ENCODE results near the gene SSNA1. TPM values are rescaled to one million over a fixed set of nuclear protein-coding genes. Genes with fewer than 3 reads are reported as not detected.

SSNA1 gene
- total RNA-seq, 2 experiments from 2014 or later = 53.3 to 58.4 TPM

- Mint-ChIP-seq H3K4me3 (no peak overlapping the region), H3K27me3 (no peaks in the 10 kb centered on the region), H3K4me1 (ENCODE audit: low read depth) (peaks cover under 1% of the 10 kb centered on the region), H3K36me3 (ENCODE audit: low read depth) (peaks cover 9% of the 10 kb centered on the region), H3K27ac (no peak overlapping the region), H3K9me3 (no peaks in the 10 kb centered on the region)
- ChIA-PET CTCF (interaction anchor here (1.0 to 1.4 kb wide), 2 partner anchors 9 to 107 kb away, joined by 3 read pairs; no protein-coding TSS in a partner anchor), POLR2A (interaction anchor here (1.7 kb wide), 1 partner anchor 11 kb away, joined by 6 read pairs; no protein-coding TSS in a partner anchor)
- intact Hi-C loops (cut with micrococcal nuclease) = no loop called here
- ATAC-seq = no peak
- TF ChIP-seq, protein P1, sequence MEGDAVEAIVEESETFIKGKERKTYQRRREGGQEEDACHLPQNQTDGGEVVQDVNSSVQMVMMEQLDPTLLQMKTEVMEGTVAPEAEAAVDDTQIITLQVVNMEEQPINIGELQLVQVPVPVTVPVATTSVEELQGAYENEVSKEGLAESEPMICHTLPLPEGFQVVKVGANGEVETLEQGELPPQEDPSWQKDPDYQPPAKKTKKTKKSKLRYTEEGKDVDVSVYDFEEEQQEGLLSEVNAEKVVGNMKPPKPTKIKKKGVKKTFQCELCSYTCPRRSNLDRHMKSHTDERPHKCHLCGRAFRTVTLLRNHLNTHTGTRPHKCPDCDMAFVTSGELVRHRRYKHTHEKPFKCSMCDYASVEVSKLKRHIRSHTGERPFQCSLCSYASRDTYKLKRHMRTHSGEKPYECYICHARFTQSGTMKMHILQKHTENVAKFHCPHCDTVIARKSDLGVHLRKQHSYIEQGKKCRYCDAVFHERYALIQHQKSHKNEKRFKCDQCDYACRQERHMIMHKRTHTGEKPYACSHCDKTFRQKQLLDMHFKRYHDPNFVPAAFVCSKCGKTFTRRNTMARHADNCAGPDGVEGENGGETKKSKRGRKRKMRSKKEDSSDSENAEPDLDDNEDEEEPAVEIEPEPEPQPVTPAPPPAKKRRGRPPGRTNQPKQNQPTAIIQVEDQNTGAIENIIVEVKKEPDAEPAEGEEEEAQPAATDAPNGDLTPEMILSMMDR (IDR thresholded peaks at IDR 0.05) = no peak
- DNase-seq = no peak
Measured at GRCh38 chr9:137213160-137214060, 24.9 kb downstream of the SSNA1 start.

DNA sequence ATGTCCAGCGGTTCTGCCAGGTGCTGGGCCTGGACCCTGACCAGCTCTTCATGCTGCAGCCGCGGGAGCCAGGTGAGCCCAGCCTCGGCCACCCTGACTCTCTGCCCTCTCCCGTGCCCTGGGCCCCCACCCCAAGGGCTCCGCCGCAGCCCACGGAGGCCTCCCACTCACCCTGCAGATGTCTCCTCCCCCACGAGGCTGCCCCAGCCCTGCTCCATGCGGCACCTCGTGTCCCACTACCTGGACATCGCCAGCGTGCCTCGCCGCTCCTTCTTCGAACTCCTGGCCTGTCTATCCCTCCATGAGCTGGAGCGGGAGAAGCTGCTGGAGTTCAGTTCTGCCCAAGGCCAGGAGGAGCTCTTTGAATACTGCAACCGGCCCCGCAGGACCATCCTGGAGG is 26.1 kb downstream of the SSNA1 start:
- H3K9me3 Mint-ChIP-seq = no peaks in the 10 kb centered on the region
- H3K27me3 Mint-ChIP-seq = no peaks in the 10 kb centered on the region
- ATAC-seq = no peak
- POLR2A ChIA-PET = interaction anchor here (1.0 to 7.1 kb wide), 3 partner anchors 9 to 85 kb away, joined by 4 to 44 read pairs (median 6); partner anchors contain the start of genes NDOR1 and TMEM203
- no peak for DNase-seq
- CTCF ChIA-PET = interaction anchor here (0.9 to 1.4 kb wide), 3 partner anchors 8 to 108 kb away, joined by 3 read pairs; no protein-coding TSS in a partner anchor
- H3K4me1 Mint-ChIP-seq (ENCODE audit: low read depth) = no peaks in the 10 kb centered on the region
- TF ChIP-seq, protein P1 (IDR thresholded peaks at IDR 0.05) = no peak
- intact Hi-C loops (cut with micrococcal nuclease) = no loop called here
- no peak overlapping the region for H3K27ac Mint-ChIP-seq
- no peak overlapping the region for H3K4me3 Mint-ChIP-seq
- peaks cover 2% of the 10 kb centered on the region for H3K36me3 Mint-ChIP-seq (ENCODE audit: low read depth)

DNA sequence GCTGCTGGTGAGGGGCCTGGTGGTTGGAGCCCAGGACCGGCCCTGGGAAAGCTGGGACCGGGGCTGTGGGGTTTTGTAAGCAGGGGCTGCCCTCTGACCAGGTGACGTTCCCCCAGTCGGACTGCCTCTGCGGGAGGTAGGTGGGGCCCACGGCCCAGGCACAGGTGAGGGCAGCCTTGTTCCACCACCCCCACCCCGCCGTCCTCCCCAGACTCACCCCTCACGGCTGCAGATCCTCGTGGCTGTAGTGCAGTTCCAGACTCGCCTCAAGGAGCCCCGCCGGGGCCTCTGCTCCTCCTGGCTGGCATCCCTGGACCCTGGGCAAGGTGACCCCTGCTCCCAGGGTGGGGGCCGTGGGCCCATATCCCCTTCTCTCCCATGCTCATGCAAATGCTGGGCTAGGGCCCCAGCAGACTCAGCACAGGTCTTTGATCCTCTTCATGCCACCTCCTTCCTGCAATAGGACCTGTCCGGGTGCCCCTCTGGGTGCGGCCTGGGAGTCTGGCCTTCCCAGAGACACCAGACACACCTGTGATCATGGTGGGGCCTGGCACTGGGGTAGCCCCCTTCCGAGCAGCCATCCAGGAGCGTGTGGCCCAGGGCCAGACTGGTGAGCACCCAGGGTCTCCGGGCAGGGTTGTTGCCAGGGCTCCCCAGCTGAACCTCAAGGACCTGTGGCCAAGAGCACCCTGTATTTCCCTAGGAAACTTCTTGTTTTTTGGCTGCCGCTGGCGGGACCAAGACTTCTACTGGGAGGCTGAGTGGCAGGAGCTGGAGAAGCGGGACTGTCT is 26.9 kb downstream of the SSNA1 start:
- ChIA-PET CTCF (interaction anchor here (0.9 kb wide), 1 partner anchor 21 kb away, joined by 3 read pairs; no protein-coding TSS in a partner anchor), POLR2A (interaction anchor here (0.7 to 7.1 kb wide), 3 partner anchors 8 to 27 kb away, joined by 3 to 44 read pairs (median 6); partner anchors contain the start of genes ANAPC2, NDOR1 and TMEM203)
- Mint-ChIP-seq H3K9me3 (no peaks in the 10 kb centered on the region), H3K27me3 (no peaks in the 10 kb centered on the region), H3K36me3 (ENCODE audit: low read depth) (no peaks in the 10 kb centered on the region), H3K27ac (no peak overlapping the region), H3K4me1 (ENCODE audit: low read depth) (no peaks in the 10 kb centered on the region), H3K4me3 (no peak overlapping the region)
- ATAC-seq = no peak
- TF ChIP-seq, protein P1 (IDR thresholded peaks at IDR 0.05) = no peak
- intact Hi-C loops (cut with micrococcal nuclease) = no loop called here
- no peak for DNase-seq

DNA sequence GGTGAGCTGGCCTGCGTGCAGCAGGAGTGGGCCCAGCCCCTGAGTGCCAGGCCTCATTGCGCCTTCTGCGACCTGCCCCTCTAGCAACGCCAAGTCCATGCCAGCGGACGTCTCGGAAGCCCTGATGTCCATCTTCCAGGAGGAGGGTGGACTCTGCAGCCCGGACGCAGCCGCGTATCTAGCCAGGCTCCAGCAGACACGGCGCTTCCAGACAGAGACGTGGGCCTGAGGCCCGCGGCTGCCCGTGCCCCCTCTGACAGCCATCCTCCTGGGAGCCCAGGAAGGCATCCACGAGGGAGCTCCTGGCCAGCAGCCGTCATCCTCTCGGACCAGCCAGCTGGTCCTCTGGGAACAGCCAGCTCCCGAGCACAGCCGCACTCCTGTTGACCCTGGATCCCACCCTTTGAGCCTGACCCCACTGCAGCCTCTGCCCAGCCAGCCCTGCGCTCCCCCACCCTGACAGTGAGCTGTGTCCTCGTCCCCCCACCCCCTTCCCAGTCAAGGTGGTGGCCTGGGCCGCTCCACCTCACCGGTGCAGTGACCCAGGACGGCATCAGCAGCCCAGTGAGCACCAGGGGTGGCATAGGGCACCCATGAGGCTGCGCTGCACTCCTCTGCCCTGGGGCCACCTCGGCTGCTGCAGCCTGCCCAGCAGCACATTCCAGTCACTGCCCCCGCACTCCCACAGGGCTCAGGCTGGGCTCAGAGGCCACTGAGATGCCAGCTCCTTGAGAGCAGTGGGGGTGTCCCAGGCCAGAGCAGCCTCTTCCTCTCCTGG is 27.9 kb downstream of the SSNA1 start:
- intact Hi-C loops (cut with micrococcal nuclease) = no loop called here
- H3K27me3 Mint-ChIP-seq = no peaks in the 10 kb centered on the region
- no peak for ATAC-seq
- no peaks in the 10 kb centered on the region for H3K9me3 Mint-ChIP-seq
- POLR2A ChIA-PET = interaction anchor here (0.7 to 7.1 kb wide), 3 partner anchors 11 to 87 kb away, joined by 3 to 44 read pairs (median 4); partner anchors contain the start of genes ANAPC2, NDOR1 and TMEM203
- CTCF ChIA-PET = interaction anchor here (0.8 to 1.3 kb wide), 2 partner anchors 8 to 20 kb away, joined by 3 read pairs; no protein-coding TSS in a partner anchor
- TF ChIP-seq, protein P1 (IDR thresholded peaks at IDR 0.05) = no peak
- H3K36me3 Mint-ChIP-seq (ENCODE audit: low read depth) = no peaks in the 10 kb centered on the region
- no peak overlapping the region for H3K27ac Mint-ChIP-seq
- H3K4me1 Mint-ChIP-seq (ENCODE audit: low read depth) = peaks cover 2% of the 10 kb centered on the region
- no peak for DNase-seq
- H3K4me3 Mint-ChIP-seq = no peak overlapping the region

Data from activated CD8-positive, alpha-beta T cell treated with anti-CD3 and anti-CD28 coated beads for 36 hours (primary cell).